SK-N-SH (cell line): ENCODE results near the gene AKAP4.

Source experiments
- CTCF ChIP-seq: fragments of 200-600 bp; sonication (generic); IDR thresholded peaks from 2 replicates; pipeline ENCODE4 v1.6.1; 2017; ENCODE audit warnings: antibody characterized with exemption, mild to moderate bottlenecking, moderate library complexity
- NRF1 ChIP-seq: IDR thresholded peaks from 2 replicates; pipeline ENCODE4 v1.6.1; 2012; ENCODE audit warnings: low read depth, mild to moderate bottlenecking, low read length
- PBX3 ChIP-seq: IDR thresholded peaks from 2 replicates; pipeline ENCODE4; 2012
- RAD21 ChIP-seq: IDR thresholded peaks from 2 replicates; pipeline ENCODE4 v1.6.1; 2012; ENCODE audit warnings: mild to moderate bottlenecking, low read length
- RFX5 ChIP-seq: IDR thresholded peaks from 2 replicates; pipeline ENCODE4 v1.6.1; 2012; ENCODE audit warnings: mild to moderate bottlenecking, improper control_type of control experiment, low read length
- SIN3A ChIP-seq: IDR thresholded peaks from 2 replicates; pipeline ENCODE4 v1.6.1; 2012; ENCODE audit warnings: low read depth, mild to moderate bottlenecking, low read length, moderate library complexity, borderline replicate concordance
- SMC3 ChIP-seq: IDR thresholded peaks from 2 replicates; pipeline ENCODE4 v1.6.1; 2012; ENCODE audit warnings: low read depth, low read length, improper control_type of control experiment
- TAF1 ChIP-seq: IDR thresholded peaks from 2 replicates; pipeline ENCODE4 v1.6.1; 2012; ENCODE audit warnings: low read depth, mild to moderate bottlenecking, low read length, moderate library complexity, borderline replicate concordance
- YY1 ChIP-seq: IDR thresholded peaks from 2 replicates; pipeline ENCODE4 v1.4.0; 2012; ENCODE audit warnings: low read depth, mild to moderate bottlenecking

- TF ChIP-seq CTCF (no peak), RAD21 (no peak), YY1 (no peak), PBX3 (no peak), TAF1 (no peak), SIN3A (no peak), SMC3 (no peak), NRF1 (no peak), RFX5 (no peak)
Observed at GRCh38 chrX:50158593-50158992, 42.2 kb downstream of the AKAP4 start.
